ENCODE data around the gene USB1.
"Not testable (repeated sequence)": the region's sequence is repeated elsewhere in the genome, so short reads cannot be mapped to it uniquely, and the experiment has no call there.

The USB1 gene

GRCh38 chr16:58001781-58002415 lies 691 bp downstream of the USB1 start:
- no peak for DNase-seq (ENCODE audit: low read depth)
- TF ChIP-seq CTCF (IDR thresholded peaks at IDR 0.05; ENCODE audit: control insufficient read depth, insufficient read depth, low read depth, low read length, missing control alignments): no peak
- H3K4me3 ChIP-seq (ENCODE audit: control insufficient read depth, low read depth, low read length): peak overlapping the region; percentile 98

DNA sequence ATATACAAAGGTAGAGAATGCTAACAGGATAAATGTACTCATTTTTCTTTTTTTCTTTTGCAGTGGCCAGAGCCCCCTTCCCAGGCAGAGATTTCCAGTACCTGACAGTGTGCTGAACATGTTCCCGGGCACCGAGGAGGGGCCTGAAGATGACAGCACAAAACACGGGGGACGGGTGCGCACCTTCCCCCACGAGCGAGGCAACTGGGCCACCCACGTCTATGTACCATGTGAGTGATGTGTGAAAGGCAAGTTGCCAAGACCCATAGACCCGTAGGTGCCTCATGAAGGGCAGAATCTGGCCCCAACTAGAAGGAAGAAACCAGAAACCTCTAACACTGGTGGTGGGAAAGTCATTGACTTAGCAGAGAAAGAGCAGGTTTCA lies 1.2 kb downstream of the USB1 start:
- H3K4me3 ChIP-seq (ENCODE audit: control insufficient read depth, low read depth, low read length): no peak overlapping the region
- no peak for TF ChIP-seq CTCF (IDR thresholded peaks at IDR 0.05; ENCODE audit: control insufficient read depth, insufficient read depth, low read depth, low read length, missing control alignments)
- DNase-seq (ENCODE audit: low read depth): no peak

DNA sequence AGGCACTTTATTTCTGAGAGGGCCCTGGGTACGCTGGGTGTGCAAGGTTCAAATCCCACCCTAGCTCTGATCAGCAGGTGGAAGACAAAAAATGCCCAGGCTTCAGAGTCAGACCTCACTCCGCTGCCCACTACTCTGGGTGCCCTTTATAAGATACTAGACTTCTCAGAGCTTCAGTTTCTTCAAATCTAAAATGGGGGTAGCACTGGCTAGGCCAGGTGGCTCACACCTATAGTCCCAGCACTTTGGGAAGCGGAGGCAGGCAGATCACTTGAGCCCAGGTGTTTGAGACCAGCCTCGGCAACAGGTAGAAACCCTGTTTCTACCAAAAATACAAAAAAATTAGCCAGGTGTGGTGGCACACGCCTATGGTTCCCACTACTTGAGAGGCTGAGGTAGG lies 1.7 kb downstream of the USB1 start:
- DNase-seq (ENCODE audit: low read depth): no peak
- H3K4me3 ChIP-seq (ENCODE audit: control insufficient read depth, low read depth, low read length): no peak overlapping the region
- TF ChIP-seq CTCF (IDR thresholded peaks at IDR 0.05; ENCODE audit: control insufficient read depth, insufficient read depth, low read depth, low read length, missing control alignments): no peak

- H3K4me3 ChIP-seq (ENCODE audit: control insufficient read depth, low read depth, low read length); DNase-seq (ENCODE audit: low read depth): not testable (repeated sequence)
These were observed 3.5 kb downstream of the USB1 start for GRCh38 chr16:58004736-58005135.

- DNase-seq (ENCODE audit: low read depth): no peak
- no peak overlapping the region for H3K4me3 ChIP-seq (ENCODE audit: control insufficient read depth, low read depth, low read length)
- TF ChIP-seq CTCF (IDR thresholded peaks at IDR 0.05; ENCODE audit: control insufficient read depth, insufficient read depth, low read depth, low read length, missing control alignments): no peak
These were observed 8.7 kb downstream of the USB1 start for GRCh38 chr16:58009856-58010416.

DNA sequence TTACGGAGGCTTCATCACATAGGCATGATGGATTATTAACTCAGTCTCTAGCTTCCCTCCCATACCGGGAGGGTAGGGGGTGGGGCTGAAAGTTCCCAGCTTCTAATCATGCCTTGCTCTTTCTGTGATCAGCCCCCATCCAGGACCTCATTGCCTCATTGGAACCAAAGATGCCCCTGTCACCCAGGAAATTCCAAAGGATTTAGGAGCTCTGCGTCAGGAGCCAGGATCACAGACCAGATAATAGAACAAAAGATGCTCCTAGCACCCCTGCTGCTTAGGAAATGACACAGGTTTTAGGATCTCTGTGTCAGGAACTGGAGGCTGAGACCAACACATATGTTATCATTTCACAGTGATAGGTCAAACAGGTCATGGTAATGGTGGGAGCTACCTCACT lies 9.7 kb downstream of the USB1 start:
- DNase-seq (ENCODE audit: low read depth): no peak
- no peak overlapping the region for H3K4me3 ChIP-seq (ENCODE audit: control insufficient read depth, low read depth, low read length)
- no peak for TF ChIP-seq CTCF (IDR thresholded peaks at IDR 0.05; ENCODE audit: control insufficient read depth, insufficient read depth, low read depth, low read length, missing control alignments)

DNA sequence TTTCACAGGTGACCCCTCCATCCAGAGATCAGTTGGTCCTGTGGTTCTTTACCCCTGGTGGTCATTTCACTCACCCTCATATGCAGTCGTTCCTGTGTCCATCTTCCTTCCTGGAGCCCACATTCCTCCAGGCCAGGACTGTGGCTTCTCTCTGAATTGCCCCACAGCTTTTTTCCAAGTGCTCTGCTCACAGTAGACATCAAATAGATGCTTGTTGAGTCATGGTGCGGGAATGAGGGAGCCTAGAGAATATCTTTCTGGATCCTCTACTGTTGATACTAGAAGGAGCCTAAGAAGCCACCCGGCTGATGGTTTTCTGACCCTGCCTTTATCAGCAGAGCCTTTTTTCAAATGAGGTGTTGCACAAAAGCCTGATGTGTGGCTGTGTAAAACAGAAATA lies 10.4 kb downstream of the USB1 start:
- no peak overlapping the region for H3K4me3 ChIP-seq (ENCODE audit: control insufficient read depth, low read depth, low read length)
- TF ChIP-seq CTCF (IDR thresholded peaks at IDR 0.05; ENCODE audit: control insufficient read depth, insufficient read depth, low read depth, low read length, missing control alignments): no peak
- no peak for DNase-seq (ENCODE audit: low read depth)
